GM19395 (cell line): ENCODE measurements around the gene CSN1S1.

ENCODE experiments used
- ATAC-seq: cut with Tn5 transposase; IDR thresholded peaks from one replicate; pipeline ENCODE4 v1.9.1; 2021; ENCODE audit warnings: mild to moderate bottlenecking, moderate library complexity; ENCODE audit not compliant: unreplicated experiment

Gene CSN1S1

DNA sequence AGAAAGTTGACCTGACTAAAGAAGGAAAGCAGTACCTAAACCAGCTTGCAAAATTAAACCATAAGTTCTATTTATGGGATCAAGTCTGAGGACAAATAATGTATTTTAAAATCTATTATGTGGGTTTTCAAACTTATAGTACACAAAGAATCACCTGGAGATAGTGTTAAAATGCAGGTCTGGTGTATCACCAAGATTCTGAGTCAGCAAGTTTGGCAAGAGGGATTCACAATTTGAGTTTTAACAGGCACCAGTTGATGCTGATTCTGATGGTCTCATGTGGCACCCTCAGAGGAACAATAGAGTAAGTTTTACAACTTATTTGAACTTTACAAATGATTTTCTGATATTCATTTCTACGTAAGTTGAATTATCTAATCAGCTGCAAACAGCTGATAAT lies 55.8 kb downstream of the CSN1S1 start:
- ATAC-seq, result no peak

GRCh38 chr4:69991016-69991415 lies 60.1 kb downstream of the CSN1S1 start:
- no peak for ATAC-seq

DNA sequence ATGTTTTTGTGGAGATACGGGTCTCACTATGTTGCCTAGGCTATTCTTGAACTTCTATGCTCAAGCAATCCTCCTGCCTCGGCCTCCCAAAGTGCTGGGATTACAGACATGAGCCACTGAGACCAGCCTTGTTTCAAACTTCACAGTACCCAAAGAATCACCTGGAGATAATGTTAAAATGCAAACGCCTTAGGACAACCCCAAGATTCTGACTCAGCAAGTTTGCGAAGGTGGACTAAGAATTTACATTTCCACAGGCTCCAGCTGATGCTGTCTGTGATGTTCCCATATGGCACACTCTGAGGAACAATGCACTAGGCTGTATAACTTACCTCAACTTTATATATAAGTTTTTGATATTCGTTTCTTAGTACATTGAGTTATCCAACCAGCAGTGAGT lies 63.9 kb downstream of the CSN1S1 start:
- ATAC-seq, result no peak

GRCh38 chr4:69995526-69996016 lies 64.7 kb downstream of the CSN1S1 start, which contains the start of gene STATH:
Gene STATH, plus strand, starts transcription at chr4:69995966. Its CDS starts 2,472 bp downstream, at chr4:69998438.
- ATAC-seq, result no peak
